ENCODE data around the gene FGR. TPM values are rescaled to one million over a fixed set of nuclear protein-coding genes. Genes with fewer than 3 reads are reported as not detected.

The FGR gene
- total and polyA plus RNA-seq, 2 of the 13 experiments (the other 11 are each of a cell fraction or from before 2014, with no cell fraction given), result not detected

GRCh38 chr1:27574001-27574781 lies 60.8 kb downstream of the FGR start (continued):
- TF ChIP-seq HNF1A (IDR thresholded peaks at IDR 0.05; ENCODE audit: low read depth) (no peak), HNF1A (CRISPR knock-in tag; IDR thresholded peaks at IDR 0.05; ENCODE audit: borderline replicate concordance) (peak; percentile 59; the same call in 1 of the 2 replicates), ZNF607 (CRISPR knock-in tag; IDR thresholded peaks at IDR 0.05; ENCODE audit: borderline replicate concordance) (0 out of 2 replicates have a peak, but pooled peaks have one; percentile 28), ZNF639 (CRISPR knock-in tag; conservative IDR thresholded peaks at IDR 0.05) (peak; percentile 14; the same call in 1 of the 2 replicates), FOXA3 (CRISPR knock-in tag; IDR thresholded peaks at IDR 0.05) (peak; percentile 72), ZNF7 (CRISPR knock-in tag; IDR thresholded peaks at IDR 0.05) (peak; percentile 54; the same call in 1 of the 2 replicates), CBX2 (IDR thresholded peaks at IDR 0.05; ENCODE audit: low read depth, low read length) (no peak), CBX2 (CRISPR knock-in tag; IDR thresholded peaks at IDR 0.05; ENCODE audit: low read depth) (no peak), HES4 (CRISPR knock-in tag; IDR thresholded peaks at IDR 0.05; ENCODE audit: borderline replicate concordance) (no peak), SRSF9 (IDR thresholded peaks at IDR 0.05; ENCODE audit: borderline replicate concordance, insufficient read depth, low read depth, low read length, poor library complexity, severe bottlenecking) (no peak), MIER2 (CRISPR knock-in tag; IDR thresholded peaks at IDR 0.05) (0 out of 2 replicates have a peak, but pooled peaks have one; percentile 32), RCOR2 (CRISPR knock-in tag; IDR thresholded peaks at IDR 0.05) (peak; percentile 87), USF2 (IDR thresholded peaks at IDR 0.05; ENCODE audit: low read depth, low read length) (no peak), USF2 (CRISPR knock-in tag; IDR thresholded peaks at IDR 0.05; ENCODE audit: borderline replicate concordance) (no peak), HNRNPLL (IDR thresholded peaks at IDR 0.05; ENCODE audit: low read depth, low read length, poor library complexity, severe bottlenecking) (no peak), RXRA (CRISPR knock-in tag; IDR thresholded peaks at IDR 0.05) (peak; percentile 87; the same call in 1 of the 2 replicates), TFAP4 (IDR thresholded peaks at IDR 0.05; ENCODE audit: borderline replicate concordance, low read depth) (peak; percentile 37; the same call in 1 of the 2 replicates), MTA1 (CRISPR knock-in tag; IDR thresholded peaks at IDR 0.05; ENCODE audit: borderline replicate concordance) (0 out of 2 replicates have a peak, but pooled peaks have one; percentile 48), SOX5 (CRISPR knock-in tag; IDR thresholded peaks at IDR 0.05; ENCODE audit: borderline replicate concordance) (peak; percentile 90), ZNF501 (CRISPR knock-in tag; IDR thresholded peaks at IDR 0.05) (peak; percentile 37; the same call in 1 of the 2 replicates)
